Astrocyte of the cerebellum (primary cell): ENCODE results near the gene CERK.

Experiments
- DNase-seq: peaks from one replicate; pipeline ENCODE4 v3.0.0-alpha.2; 2011; ENCODE audit warnings: low read depth
- H3K4me3 ChIP-seq: 2 replicates; pipeline ENCODE4 v1.5.1; 2011; ENCODE audit warnings: mild to moderate bottlenecking, low read depth, low read length, moderate library complexity
- CTCF ChIP-seq: IDR thresholded peaks from 2 replicates; pipeline ENCODE4 v1.5.1; 2012; ENCODE audit warnings: low read length, low read depth, moderate library complexity, mild to moderate bottlenecking; ENCODE audit errors: missing control alignments
- in situ Hi-C: cut with HindIII; loops from 2 replicates; pipeline ENCODE4 v1.10.0; 2017; ENCODE audit warnings: low sequenced_read_pairs

CERK gene

GRCh38 chr22:46726986-46727317, 11.1 kb downstream of the CERK start:
- in situ Hi-C loops = no loop called here
- no peak overlapping the region for H3K4me3 ChIP-seq
- DNase-seq = no peak
- no peak for TF ChIP-seq CTCF

- H3K4me3 ChIP-seq = no peak overlapping the region
- in situ Hi-C loops = no loop called here
- no peak for DNase-seq
- no peak for TF ChIP-seq CTCF
These were observed 11.7 kb downstream of the CERK start for GRCh38 chr22:46726066-46726985.

- in situ Hi-C loops = no loop called here
- DNase-seq = no peak
- TF ChIP-seq CTCF = no peak
- H3K4me3 ChIP-seq = no peak overlapping the region
These were observed 13.0 kb downstream of the CERK start for GRCh38 chr22:46725096-46725495.

- in situ Hi-C loops = no loop called here
- H3K4me3 ChIP-seq = no peak overlapping the region
- no peak for TF ChIP-seq CTCF
- no peak for DNase-seq
These were observed 14.2 kb downstream of the CERK start for GRCh38 chr22:46723882-46724281.

- DNase-seq = no peak
- TF ChIP-seq CTCF = no peak
- in situ Hi-C loops = no loop called here
- no peak overlapping the region for H3K4me3 ChIP-seq
These were observed 16.5 kb downstream of the CERK start for GRCh38 chr22:46721501-46722085.

- no peak overlapping the region for H3K4me3 ChIP-seq
- TF ChIP-seq CTCF = no peak
- in situ Hi-C loops = no loop called here
- DNase-seq = no peak
These were observed 18.1 kb downstream of the CERK start for GRCh38 chr22:46719921-46720320.
